ENCODE measurements around the gene ARHGAP10. TPM values are rescaled to one million over a fixed set of nuclear protein-coding genes. Genes with fewer than 3 reads are reported as not detected.
A peak's percentile ranks its signal among the peaks of the same experiment; 100 is the strongest.

ARHGAP10 gene
- polyA plus RNA-seq, 10 donors: 27.5 to 35.9 (median 32.4) TPM

- peak in 1 of 3 donors; percentile 89 for DNase-seq
Observed at GRCh38 chr4:148025981-148026380, 294.1 kb downstream of the ARHGAP10 start.

GRCh38 chr4:148027201-148027600, 295.3 kb downstream of the ARHGAP10 start:
- DNase-seq: no peak

- DNase-seq: no peak
Observed at GRCh38 chr4:148029781-148030180, 297.9 kb downstream of the ARHGAP10 start.

GRCh38 chr4:148030193-148030873, 298.4 kb downstream of the ARHGAP10 start:
- no peak for DNase-seq

- no peak for DNase-seq
Observed at GRCh38 chr4:148034813-148035212, 302.9 kb downstream of the ARHGAP10 start.

GRCh38 chr4:148041606-148042329, 309.9 kb downstream of the ARHGAP10 start:
- DNase-seq: no peak

- DNase-seq: peak; percentile 35 to 62 (median 62)
Observed at GRCh38 chr4:148044089-148044911, 312.4 kb downstream of the ARHGAP10 start.

GRCh38 chr4:148044912-148045352, 313.0 kb downstream of the ARHGAP10 start:
- no peak for DNase-seq

- peak in 2 of 3 donors; percentile 30 to 54 for DNase-seq
Observed at GRCh38 chr4:148048598-148048997, 316.7 kb downstream of the ARHGAP10 start.

GRCh38 chr4:148051403-148051802, 319.5 kb downstream of the ARHGAP10 start:
- no peak for DNase-seq

- no peak for DNase-seq
Observed at GRCh38 chr4:148052448-148052847, 320.6 kb downstream of the ARHGAP10 start.

GRCh38 chr4:148053298-148054003, 321.6 kb downstream of the ARHGAP10 start:
- no peak for DNase-seq

- DNase-seq: no peak
Observed at GRCh38 chr4:148054275-148054674, 322.4 kb downstream of the ARHGAP10 start.

- DNase-seq: no peak
Observed at GRCh38 chr4:148055844-148056243, 324.0 kb downstream of the ARHGAP10 start.

GRCh38 chr4:148056879-148057278, 325.0 kb downstream of the ARHGAP10 start:
- DNase-seq: peak in 1 of 3 donors; percentile 52

GRCh38 chr4:148057516-148057915, 325.6 kb downstream of the ARHGAP10 start:
- no peak for DNase-seq

GRCh38 chr4:148057984-148058859, 326.3 kb downstream of the ARHGAP10 start:
- DNase-seq: no peak

- no peak for DNase-seq
Observed at GRCh38 chr4:148059617-148060180, 327.8 kb downstream of the ARHGAP10 start.

GRCh38 chr4:148060264-148061140, 328.6 kb downstream of the ARHGAP10 start:
- DNase-seq: no peak

Data from muscle of back (tissue), 11 donors.